Raji (cell line): ENCODE measurements around the gene ATP11A.

Experiments
- POLR2A ChIP-seq: IDR thresholded peaks from 2 replicates; pipeline ENCODE4 v1.6.1; 2011; ENCODE audit warnings: low read depth, low read length, control low read depth; ENCODE audit not compliant: insufficient read depth

The ATP11A gene

DNA sequence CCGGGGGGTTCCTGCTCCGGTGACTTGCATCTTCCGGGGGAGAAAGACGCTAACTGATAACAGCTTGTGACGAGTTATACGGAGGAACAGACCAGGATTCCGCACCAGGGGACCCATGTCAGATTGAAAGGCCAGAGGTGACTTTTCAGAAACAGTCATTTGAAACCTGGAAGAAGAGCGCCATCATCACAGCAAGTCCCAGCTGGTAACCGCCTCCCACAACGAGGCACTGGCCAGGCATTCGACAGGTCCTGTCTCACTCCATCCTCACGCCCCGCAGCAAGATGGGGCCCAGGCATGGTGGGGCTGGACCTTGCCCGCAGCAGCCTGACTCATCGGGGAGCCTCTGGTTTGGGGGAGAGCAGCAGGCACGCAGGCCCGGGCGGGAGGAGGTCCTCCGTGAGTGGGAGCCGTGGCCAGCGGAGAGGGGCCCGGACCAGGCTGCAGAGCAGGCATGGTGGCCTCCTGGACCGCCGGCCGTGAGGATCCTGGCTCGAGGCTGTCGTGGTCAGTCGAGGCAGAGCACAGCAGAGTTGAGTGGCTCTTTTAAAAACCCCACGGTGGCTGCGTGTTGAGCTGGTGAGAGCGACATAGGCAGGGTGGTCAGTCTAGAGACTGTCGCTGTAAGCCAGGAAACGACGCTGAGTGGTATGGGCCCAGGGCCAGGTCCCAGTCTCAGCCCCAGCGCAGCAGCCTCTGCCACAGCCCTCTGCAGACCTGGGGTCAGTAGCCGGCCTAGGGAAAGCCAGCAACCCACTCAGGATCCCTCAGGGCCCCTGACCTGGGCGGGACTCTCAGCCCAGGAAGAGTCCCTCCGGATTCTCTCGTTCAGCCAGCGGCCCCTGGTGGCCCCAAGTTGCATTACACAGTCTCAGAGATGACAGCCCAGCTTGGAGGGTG, 184.3 kb downstream of the ATP11A start:
- TF ChIP-seq POLR2A = no peak

DNA sequence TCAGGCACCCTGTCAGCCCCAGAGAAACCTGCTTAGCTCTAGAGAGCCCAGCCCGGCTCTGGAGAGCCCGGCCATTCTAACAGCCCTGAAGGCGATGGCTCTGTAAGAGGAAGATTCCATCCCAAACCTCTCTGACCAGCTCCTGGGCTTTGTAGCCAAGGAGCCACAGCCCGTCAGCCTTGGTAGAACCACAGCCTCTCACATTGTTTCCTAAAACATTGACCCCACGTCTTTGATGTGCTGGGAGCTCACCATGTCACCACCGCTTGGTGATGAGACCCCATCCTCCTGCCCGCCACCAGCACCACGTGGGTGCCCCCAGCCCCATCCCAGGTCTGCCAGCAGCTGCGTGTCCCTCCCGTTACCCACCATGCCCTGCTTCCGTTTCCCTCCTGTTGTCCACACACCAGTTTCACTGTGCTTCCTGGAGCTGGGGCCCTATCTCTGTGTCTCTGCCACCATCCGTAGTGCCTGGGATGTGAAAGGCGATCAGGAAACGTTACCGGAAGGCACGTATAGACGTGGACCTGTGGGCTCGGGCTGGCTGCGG, 185.0 kb downstream of the ATP11A start:
- no peak for TF ChIP-seq POLR2A

DNA sequence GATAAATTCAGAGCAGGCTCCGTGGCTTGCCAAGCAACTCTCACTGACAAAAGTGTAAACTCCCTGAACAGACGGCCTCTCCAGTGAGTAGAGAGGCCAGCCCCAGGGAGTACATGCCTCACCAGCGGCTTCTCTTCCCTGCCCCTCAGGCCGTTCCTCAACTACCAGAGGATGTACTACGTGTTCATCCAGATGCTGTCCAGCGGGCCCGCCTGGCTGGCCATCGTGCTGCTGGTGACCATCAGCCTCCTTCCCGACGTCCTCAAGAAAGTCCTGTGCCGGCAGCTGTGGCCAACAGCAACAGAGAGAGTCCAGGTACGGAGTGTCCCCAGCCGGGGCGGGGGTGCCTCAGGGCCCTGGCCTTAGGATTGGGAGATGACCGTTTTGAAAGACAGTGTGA, 185.8 kb downstream of the ATP11A start:
- no peak for TF ChIP-seq POLR2A

DNA sequence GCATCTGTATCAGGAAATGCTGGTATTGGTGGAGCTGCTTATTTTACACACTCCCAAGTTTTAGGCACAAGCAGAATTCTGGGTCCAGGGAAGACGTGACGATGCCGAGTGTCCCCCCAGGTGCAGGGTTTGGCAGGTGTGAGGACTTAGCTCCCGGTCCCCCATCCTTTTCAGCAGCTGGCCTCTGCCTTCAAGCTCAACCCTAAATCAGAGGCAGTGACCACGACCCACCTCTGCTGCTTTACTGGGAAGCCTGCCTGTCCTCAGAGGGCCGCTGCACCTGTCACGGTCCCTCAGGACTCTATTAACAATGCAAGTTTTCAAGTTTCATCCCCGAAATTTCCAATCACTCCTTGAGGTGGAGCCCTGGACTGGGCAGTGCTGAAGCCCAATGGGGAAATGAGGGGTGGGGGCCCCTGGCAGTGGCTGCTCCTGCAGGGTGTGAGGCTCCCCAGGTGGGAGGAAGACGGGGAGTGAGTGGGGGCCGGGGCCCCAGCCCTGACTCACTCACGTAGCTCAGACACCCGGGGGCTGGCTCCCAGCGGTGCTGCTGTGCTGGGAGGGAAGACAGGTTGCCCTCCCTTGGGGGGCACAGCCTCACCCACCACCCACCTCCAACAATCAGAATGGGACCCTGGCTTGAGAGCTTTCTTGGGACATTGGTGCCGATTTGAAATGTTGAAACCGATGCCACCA, 186.6 kb downstream of the ATP11A start:
- TF ChIP-seq POLR2A = no peak

DNA sequence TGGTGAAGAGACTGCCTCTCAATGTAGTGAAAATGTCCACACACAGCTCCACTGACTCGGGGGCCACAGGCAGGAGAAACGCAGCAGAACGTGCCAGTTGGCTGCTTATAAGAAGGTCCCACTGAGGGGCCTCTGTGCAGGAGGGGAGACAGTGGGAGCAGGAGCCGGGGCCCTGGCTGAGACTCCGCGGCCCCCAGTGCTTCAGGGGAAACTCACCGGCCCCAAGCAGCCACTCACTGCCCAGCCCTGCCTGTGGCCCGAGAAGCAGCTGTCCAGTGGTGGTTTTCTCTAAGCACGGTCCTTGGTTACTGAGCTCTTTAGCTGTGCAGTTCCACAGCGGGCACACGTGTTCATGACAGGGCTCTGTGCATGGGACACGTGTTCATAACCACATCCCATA, 187.2 kb downstream of the ATP11A start:
- no peak for TF ChIP-seq POLR2A

DNA sequence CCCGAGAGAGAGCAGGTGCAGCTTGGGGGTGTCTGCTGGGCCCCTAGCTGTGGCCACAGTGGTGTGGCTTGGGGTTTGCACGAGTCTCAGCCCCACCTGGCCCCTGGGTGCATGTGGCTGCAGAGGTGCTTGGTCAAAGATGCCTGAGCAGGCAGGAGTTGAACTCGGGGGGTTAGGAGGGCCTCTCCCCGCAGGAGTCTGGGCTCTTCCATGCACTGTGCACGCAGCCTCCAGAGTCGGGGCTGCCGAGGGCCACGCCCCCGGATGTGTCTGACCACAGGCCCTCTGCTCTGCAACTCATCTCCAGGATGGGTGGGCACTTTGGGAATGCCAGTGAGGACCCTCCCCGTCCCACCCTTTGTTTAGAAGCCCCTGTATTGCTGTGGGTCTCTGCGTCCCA, 187.7 kb downstream of the ATP11A start:
- TF ChIP-seq POLR2A = no peak

DNA sequence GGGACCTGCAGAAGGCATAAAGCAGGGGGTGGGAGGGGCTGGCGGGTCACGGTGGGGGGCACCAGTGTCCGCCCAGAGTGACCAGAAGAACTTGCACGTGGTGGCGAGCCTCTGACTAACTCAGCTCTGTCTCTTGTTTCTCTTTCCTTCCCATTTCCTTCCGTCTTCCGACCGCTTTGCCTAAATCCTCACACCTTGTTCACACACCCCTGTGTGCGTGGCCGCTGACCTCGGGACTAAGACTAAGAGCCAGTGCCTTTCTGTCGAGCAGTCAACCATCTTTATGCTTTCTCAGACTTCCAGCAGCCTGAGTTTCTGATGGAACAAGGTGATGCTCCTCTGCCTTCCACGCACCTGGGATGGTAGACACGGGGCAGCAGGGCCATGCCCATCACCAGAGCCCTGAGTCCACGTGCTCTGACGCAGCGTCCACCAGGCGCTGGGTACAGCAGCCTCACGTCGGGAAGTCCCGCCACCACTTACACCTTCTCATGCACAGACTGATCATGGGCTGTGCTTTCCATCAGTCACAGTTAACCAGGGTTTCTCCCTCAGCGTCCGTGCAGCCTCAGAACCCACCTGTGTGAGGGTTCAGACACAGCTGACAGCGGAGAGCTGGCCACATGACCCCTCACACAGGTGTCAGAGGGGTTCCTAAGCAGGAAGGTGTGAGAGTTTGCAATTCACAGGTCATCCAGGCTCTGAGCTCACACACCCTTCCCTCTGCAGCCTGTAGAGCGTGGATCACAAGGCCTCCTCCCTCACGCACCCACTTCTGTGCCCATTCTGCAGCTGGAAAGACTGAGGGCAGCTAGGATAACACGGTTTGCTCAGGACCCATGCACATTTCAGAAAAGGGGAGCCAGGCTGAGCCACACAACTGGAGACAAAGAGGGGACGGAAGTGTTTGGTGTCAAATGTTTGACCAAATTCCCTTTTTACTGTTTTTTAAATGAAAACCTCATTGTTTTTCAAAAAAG, 188.4 kb downstream of the ATP11A start:
- TF ChIP-seq POLR2A = no peak

DNA sequence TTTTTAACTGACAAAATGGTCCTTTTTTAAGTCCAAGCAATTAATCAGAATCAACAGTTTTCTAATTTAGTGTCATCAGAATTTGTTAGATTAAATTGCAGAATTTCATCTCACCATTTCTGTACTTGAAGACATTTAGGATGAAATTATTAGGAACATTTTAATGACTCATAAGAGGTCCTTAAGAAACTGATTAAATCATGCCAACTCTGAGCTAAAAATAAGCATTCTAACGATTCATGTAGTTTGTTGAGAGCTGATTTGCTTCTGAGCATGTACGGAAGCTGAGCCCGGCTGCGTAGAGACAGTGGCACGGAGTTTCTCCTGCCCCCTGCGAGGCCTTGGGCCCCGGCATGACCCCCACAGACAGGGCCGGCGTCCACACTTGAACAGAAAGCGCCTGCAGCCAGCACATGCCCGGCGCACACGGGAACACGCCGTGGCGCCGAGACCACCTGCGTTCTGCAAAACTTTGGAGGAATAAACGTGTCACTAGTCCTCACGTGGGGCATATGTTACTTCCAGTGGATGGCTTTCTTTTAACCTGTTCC, 189.5 kb downstream of the ATP11A start:
- no peak for TF ChIP-seq POLR2A

DNA sequence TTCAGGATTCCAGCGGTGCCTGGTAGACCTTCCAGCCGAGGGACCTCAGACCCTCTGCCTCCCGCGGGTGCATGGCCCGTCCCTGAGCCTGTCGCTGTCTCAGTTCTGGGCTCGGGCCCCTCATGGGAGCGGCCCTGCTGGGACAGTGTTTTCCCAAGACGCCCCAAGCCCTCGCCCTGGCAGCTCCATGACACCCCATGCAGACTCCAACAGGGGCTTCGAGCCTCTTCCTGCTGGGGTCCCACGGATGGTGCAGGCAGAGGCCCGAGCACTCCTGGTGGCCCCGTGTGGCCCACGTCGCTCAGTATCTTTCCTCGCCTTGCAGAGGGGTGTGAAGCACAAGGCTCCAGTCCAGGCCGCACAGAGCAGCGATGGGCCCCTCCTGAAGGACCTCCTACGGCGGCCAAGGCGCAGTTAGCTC, 190.4 kb downstream of the ATP11A start:
- no peak for TF ChIP-seq POLR2A

DNA sequence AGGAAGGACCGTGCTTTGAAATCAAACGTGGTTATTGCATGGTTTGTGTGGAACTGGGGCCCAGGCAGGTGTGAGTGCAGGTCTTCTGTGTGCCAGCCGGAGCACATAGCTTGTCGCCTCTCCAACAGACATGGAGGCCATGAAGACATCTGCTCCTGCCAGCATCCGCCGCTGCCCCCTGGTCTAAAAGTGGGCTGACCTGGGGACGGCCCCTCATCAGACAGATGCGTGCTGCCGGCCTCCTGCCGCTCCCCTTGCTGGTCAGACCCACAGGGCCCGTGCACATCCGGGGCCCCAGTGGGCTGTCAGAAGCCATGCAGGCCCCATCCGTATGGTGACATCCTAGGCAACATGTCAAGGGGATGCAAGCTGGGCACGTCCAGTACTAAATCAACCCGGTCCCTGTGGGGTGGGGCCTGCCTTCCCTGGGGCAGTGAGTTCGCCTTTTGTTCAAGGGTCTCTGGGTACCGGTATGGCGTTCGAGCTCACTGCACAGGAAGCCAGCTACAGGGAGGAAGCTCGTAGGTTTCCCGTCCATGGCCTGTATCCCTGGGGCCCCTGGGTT, 191.2 kb downstream of the ATP11A start:
- TF ChIP-seq POLR2A = no peak

DNA sequence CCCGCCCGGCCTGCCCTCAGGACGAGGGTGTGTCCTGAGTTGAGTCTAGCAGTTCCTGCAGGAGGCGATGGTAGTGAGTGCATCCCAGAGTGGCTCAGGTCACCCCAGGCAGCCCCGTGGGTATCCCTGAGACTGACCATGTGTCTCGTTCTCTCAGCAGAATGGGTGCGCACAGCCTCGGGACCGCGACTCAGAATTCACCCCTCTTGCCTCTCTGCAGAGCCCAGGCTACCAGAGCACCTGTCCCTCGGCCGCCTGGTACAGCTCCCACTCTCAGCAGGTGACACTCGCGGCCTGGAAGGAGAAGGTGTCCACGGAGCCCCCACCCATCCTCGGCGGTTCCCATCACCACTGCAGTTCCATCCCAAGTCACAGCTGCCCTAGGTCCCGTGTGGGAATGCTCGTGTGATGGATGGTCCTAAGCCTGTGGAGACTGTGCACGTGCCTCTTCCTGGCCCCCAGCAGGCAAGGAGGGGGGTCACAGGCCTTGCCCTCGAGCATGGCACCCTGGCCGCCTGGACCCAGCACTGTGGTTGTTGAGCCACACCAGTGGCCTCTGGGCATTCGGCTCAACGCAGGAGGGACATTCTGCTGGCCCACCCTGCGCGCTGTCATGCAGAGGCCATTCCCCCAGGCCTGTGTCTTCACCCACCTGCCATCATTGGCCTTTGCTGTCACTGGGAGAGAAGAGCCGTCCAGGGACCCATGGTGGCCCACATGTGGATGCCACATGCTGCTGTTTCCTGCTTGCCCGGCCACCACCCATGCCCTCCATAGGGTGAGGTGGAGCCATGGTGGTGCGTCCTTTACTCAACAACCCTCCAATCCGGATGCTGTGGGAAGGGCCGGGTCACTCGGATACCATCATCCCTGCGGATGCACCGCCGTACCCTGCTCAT, 192.1 kb downstream of the ATP11A start:
- TF ChIP-seq POLR2A = no peak

DNA sequence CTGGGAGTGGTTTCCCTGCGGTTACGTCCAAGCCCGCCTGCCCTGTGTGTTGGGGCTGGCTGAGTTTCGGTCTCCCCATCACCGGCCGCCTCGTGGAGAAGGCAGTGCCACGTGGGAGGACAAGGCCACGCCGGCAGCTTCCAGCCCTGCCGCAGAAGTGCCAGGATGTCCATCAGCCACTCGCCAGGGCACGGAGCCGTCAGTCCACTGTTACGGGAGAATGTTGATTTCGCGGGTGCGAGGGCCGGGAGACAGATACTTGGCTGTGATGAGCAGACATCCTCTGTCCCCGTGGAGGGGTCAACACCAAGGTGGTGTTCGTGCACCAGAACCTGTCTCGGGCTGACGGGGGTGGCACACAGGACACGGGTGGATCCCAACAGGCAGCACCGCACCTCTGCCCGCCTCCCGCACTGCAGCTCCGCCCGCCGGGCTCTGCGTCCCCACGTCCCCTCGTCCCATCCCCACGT, 192.8 kb downstream of the ATP11A start:
- no peak for TF ChIP-seq POLR2A
